ENCODE data around the gene MPHOSPH10.

The MPHOSPH10 gene

DNA sequence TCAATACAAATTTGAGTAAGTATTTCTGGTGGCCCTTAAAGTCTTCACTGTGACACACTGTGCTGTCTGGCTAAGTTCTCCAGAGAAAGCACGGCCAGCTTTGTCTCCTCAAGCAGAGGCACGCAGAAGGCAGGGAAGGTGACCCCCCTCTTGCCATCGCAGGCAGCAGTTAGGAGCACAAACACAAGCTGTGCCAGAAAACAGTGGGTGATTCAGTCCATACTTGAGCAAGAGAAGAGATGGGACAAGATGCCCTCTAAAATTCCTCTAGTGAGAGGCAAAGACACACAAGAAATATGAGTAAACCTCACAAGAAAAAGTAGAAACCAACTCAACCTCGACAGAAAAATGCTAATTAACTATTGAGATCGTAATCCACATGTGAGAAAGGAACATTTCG, 10.2 kb upstream of the MPHOSPH10 start:
- Histone ChIP-seq H3K56ac (ENCODE audit: low read length) (no peak overlapping the region), H3K18ac (ENCODE audit: low read length) (no peak overlapping the region), H2BK15ac (replicated peaks; ENCODE audit: low read depth) (no peak overlapping the region), H3K4me3 (ENCODE audit: low read length) (no peak overlapping the region), H2BK5ac (ENCODE audit: low read length) (no peak overlapping the region), H3K27me3 (ENCODE audit: insufficient read depth, low read length, poor library complexity) (no peaks in the 10 kb centered on the region), H3K79me1 (ENCODE audit: low read length) (peaks cover 2% of the 10 kb centered on the region), H3K27ac (ENCODE audit: low read depth, low read length) (no peak overlapping the region), H3K9ac (ENCODE audit: low read length) (no peak overlapping the region), H4K5ac (ENCODE audit: low read length) (no peak overlapping the region), H2BK120ac (ENCODE audit: low read depth, low read length) (no peak overlapping the region), H3K23ac (ENCODE audit: low read length) (no peak overlapping the region), H3K36me3 (ENCODE audit: control insufficient read depth, insufficient read depth, low read length) (no peaks in the 10 kb centered on the region), H4K8ac (ENCODE audit: low read depth, low read length) (no peak overlapping the region), H2AK5ac (ENCODE audit: low read length) (no peak overlapping the region), H3K4me1 (ENCODE audit: control insufficient read depth, low read depth, low read length) (no peaks in the 10 kb centered on the region), H3K4ac (ENCODE audit: low read depth, low read length) (no peak overlapping the region), H3K79me2 (ENCODE audit: control insufficient read depth, insufficient read depth, low read length) (no peaks in the 10 kb centered on the region), H3K4me2 (ENCODE audit: low read length) (no peak overlapping the region)
- no CpG with 5 or more reads among the region's 6 CpGs for WGBS (ENCODE audit: extremely low coverage, insufficient coverage, low lambda C conversion rate)
- DNase-seq, result no peak

DNA sequence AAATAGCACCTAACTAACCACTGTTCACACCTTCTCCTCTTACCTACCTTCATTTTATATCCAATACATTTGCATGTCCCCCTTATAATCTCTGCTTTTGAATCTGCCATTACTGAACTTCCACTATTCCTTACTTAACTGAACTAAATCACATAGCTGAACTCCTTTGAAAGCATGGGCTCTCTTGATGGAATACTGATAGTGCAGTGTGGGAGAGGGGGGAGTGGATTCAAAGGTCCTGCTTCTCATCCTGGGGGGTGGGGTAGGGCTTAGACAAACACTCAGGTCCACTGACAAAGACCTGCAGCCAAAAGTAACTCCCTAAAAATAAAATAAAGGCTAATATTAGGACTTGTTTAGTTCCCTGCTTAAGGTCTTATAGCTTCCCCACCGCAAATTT, 9.0 kb upstream of the MPHOSPH10 start:
- Histone ChIP-seq H3K27me3 (ENCODE audit: insufficient read depth, low read length, poor library complexity) (no peaks in the 10 kb centered on the region), H3K79me2 (ENCODE audit: control insufficient read depth, insufficient read depth, low read length) (no peaks in the 10 kb centered on the region), H4K5ac (ENCODE audit: low read length) (no peak overlapping the region), H3K9ac (ENCODE audit: low read length) (no peak overlapping the region), H3K4me3 (ENCODE audit: low read length) (no peak overlapping the region), H3K4me1 (ENCODE audit: control insufficient read depth, low read depth, low read length) (no peaks in the 10 kb centered on the region), H3K18ac (ENCODE audit: low read length) (no peak overlapping the region), H3K27ac (ENCODE audit: low read depth, low read length) (no peak overlapping the region), H3K79me1 (ENCODE audit: low read length) (peaks cover 2% of the 10 kb centered on the region), H2BK15ac (replicated peaks; ENCODE audit: low read depth) (no peak overlapping the region), H2BK120ac (ENCODE audit: low read depth, low read length) (no peak overlapping the region), H2AK5ac (ENCODE audit: low read length) (no peak overlapping the region), H3K4ac (ENCODE audit: low read depth, low read length) (no peak overlapping the region), H4K8ac (ENCODE audit: low read depth, low read length) (no peak overlapping the region), H3K56ac (ENCODE audit: low read length) (no peak overlapping the region), H2BK5ac (ENCODE audit: low read length) (no peak overlapping the region), H3K23ac (ENCODE audit: low read length) (no peak overlapping the region), H3K4me2 (ENCODE audit: low read length) (no peak overlapping the region), H3K36me3 (ENCODE audit: control insufficient read depth, insufficient read depth, low read length) (no peaks in the 10 kb centered on the region)
- DNase-seq, result no peak
- WGBS (ENCODE audit: extremely low coverage, insufficient coverage, low lambda C conversion rate), result no CpG with 5 or more reads among the region's 1 CpG

DNA sequence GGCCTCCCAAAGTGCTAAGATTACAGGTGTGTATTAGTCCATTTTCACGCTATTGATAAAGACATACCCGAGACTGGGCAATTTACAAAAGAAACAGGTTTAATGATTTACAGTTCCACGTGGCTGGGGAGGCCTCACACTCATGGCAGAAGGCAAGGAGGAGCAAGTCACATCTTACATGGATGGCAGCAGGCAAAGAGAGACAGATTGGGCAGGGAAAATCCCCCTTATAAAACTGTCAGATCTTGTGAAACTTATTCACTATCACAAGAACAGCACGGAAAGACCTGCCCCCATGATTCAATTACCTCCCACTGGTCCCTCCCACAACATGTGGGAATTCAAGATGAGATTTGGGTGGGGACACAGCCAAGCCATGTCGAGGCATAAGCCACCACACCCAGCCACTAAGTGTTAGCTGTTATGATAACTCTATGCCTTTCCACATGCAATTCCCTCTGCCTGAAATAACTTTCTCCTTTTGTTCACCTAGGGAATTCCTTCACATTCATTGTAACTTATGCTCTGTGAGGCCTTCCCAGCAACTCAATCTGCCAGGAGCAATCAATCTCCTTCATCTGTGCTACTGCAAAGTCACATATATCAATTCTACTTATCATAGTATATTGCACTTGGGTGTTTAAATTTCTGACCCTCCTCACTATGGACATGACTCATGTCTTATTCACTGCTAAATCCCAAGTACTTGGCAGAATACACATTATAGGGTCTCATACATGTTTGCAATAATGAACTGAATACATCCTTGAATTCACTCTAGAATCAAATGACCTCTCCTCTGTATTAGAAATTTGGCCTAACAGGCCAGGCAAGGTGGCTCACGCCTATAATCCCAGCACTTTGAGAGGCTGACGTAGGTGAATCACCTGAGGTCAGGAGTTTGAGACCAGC, 7.8 kb upstream of the MPHOSPH10 start:
- no peak overlapping the region for H4K8ac ChIP-seq (ENCODE audit: low read depth, low read length)
- H3K23ac ChIP-seq (ENCODE audit: low read length), result no peak overlapping the region
- no peak overlapping the region for H3K4me3 ChIP-seq (ENCODE audit: low read length)
- H3K56ac ChIP-seq (ENCODE audit: low read length), result no peak overlapping the region
- H3K79me1 ChIP-seq (ENCODE audit: low read length), result peaks cover 2% of the 10 kb centered on the region
- no peak overlapping the region for H3K9ac ChIP-seq (ENCODE audit: low read length)
- H2BK15ac ChIP-seq (replicated peaks; ENCODE audit: low read depth), result no peak overlapping the region
- WGBS (ENCODE audit: extremely low coverage, insufficient coverage, low lambda C conversion rate), result no CpG with 5 or more reads among the region's 7 CpGs
- H3K4ac ChIP-seq (ENCODE audit: low read depth, low read length), result no peak overlapping the region
- H4K5ac ChIP-seq (ENCODE audit: low read length), result no peak overlapping the region
- no peak for DNase-seq
- H3K27ac ChIP-seq (ENCODE audit: low read depth, low read length), result no peak overlapping the region
- H3K18ac ChIP-seq (ENCODE audit: low read length), result no peak overlapping the region
- no peak overlapping the region for H2AK5ac ChIP-seq (ENCODE audit: low read length)
- H3K27me3 ChIP-seq (ENCODE audit: insufficient read depth, low read length, poor library complexity), result no peaks in the 10 kb centered on the region
- no peak overlapping the region for H2BK5ac ChIP-seq (ENCODE audit: low read length)
- no peak overlapping the region for H2BK120ac ChIP-seq (ENCODE audit: low read depth, low read length)
- H3K79me2 ChIP-seq (ENCODE audit: control insufficient read depth, insufficient read depth, low read length), result no peaks in the 10 kb centered on the region
- H3K4me1 ChIP-seq (ENCODE audit: control insufficient read depth, low read depth, low read length), result no peaks in the 10 kb centered on the region
- no peak overlapping the region for H3K4me2 ChIP-seq (ENCODE audit: low read length)
- no peaks in the 10 kb centered on the region for H3K36me3 ChIP-seq (ENCODE audit: control insufficient read depth, insufficient read depth, low read length)

DNA sequence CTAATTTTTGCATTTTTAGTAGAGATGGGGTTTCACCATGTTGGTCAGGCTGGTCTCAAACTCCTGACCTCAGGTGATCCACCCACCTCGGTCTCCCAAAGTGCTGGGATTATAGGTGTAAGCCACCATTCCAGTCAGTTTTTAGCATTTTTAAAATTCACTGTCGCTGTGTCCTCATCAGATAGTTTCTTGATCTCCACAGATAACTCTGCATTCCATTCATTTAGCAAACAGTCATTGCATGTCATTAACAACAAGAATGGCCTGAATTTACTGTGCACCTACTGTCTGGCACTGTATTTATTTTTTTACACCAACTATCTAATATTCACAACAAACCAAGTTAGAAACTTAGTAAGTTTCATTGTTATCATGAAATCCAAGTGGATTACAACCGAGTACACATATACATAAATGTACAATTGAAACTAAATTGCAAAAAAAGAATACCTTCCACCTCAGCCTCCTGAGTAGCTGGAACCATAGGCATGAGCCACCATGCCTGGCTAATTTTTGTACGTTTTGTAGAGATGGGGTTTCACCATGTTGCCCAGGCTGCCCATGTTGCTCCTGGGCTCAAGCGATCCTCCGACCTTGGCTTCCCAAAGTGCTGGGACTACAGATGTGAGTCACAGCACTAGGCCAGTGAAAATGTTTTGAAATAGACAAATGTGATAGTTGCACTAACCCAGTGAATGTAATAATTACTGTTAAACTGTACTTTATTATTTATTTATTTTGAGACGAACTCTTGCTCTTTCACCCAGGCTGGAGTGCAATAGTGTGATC, 4.7 kb upstream of the MPHOSPH10 start:
- no peak overlapping the region for H2AK5ac ChIP-seq (ENCODE audit: low read length)
- no peak for DNase-seq
- H3K27ac ChIP-seq (ENCODE audit: low read depth, low read length), result no peak overlapping the region
- no peak overlapping the region for H3K4me2 ChIP-seq (ENCODE audit: low read length)
- no peaks in the 10 kb centered on the region for H3K4me1 ChIP-seq (ENCODE audit: control insufficient read depth, low read depth, low read length)
- no peaks in the 10 kb centered on the region for H3K27me3 ChIP-seq (ENCODE audit: insufficient read depth, low read length, poor library complexity)
- H3K79me1 ChIP-seq (ENCODE audit: low read length), result no peaks in the 10 kb centered on the region
- H2BK5ac ChIP-seq (ENCODE audit: low read length), result no peak overlapping the region
- no peak overlapping the region for H2BK15ac ChIP-seq (replicated peaks; ENCODE audit: low read depth)
- H3K79me2 ChIP-seq (ENCODE audit: control insufficient read depth, insufficient read depth, low read length), result peaks cover 4% of the 10 kb centered on the region
- H3K36me3 ChIP-seq (ENCODE audit: control insufficient read depth, insufficient read depth, low read length), result no peaks in the 10 kb centered on the region
- H3K18ac ChIP-seq (ENCODE audit: low read length), result no peak overlapping the region
- no peak overlapping the region for H3K9ac ChIP-seq (ENCODE audit: low read length)
- no peak overlapping the region for H4K5ac ChIP-seq (ENCODE audit: low read length)
- no peak overlapping the region for H3K4me3 ChIP-seq (ENCODE audit: low read length)
- no peak overlapping the region for H4K8ac ChIP-seq (ENCODE audit: low read depth, low read length)
- no peak overlapping the region for H3K4ac ChIP-seq (ENCODE audit: low read depth, low read length)
- WGBS (ENCODE audit: extremely low coverage, insufficient coverage, low lambda C conversion rate), result no CpG with 5 or more reads among the region's 7 CpGs
- no peak overlapping the region for H3K23ac ChIP-seq (ENCODE audit: low read length)
- no peak overlapping the region for H3K56ac ChIP-seq (ENCODE audit: low read length)
- no peak overlapping the region for H2BK120ac ChIP-seq (ENCODE audit: low read depth, low read length)

DNA sequence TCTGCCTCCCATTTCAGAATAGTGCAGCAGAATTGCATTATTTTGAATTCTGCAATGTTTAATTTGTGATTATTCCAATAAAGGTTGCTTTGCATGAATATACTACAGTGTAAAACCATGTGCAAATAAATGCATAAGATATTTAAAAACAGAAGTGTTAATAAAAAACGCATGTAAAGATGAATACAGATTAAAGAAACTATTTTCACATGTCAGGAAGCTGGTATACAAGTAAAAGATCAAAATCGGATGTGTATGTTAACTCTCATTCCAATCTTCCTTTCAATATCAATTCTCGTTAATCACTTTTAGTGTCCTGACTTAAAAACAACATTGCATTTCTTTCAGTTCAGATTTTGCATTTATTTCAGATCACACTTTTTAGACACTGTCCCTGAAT, 3.5 kb upstream of the MPHOSPH10 start:
- H3K36me3 ChIP-seq (ENCODE audit: control insufficient read depth, insufficient read depth, low read length), result no peaks in the 10 kb centered on the region
- no peak overlapping the region for H4K5ac ChIP-seq (ENCODE audit: low read length)
- no peak overlapping the region for H3K4me3 ChIP-seq (ENCODE audit: low read length)
- H3K4me2 ChIP-seq (ENCODE audit: low read length), result no peak overlapping the region
- H3K27me3 ChIP-seq (ENCODE audit: insufficient read depth, low read length, poor library complexity), result no peaks in the 10 kb centered on the region
- H3K23ac ChIP-seq (ENCODE audit: low read length), result no peak overlapping the region
- H2BK5ac ChIP-seq (ENCODE audit: low read length), result no peak overlapping the region
- H4K8ac ChIP-seq (ENCODE audit: low read depth, low read length), result no peak overlapping the region
- H3K79me1 ChIP-seq (ENCODE audit: low read length), result peaks cover 1% of the 10 kb centered on the region
- no peak overlapping the region for H3K56ac ChIP-seq (ENCODE audit: low read length)
- H2BK15ac ChIP-seq (replicated peaks; ENCODE audit: low read depth), result no peak overlapping the region
- peaks cover 16% of the 10 kb centered on the region for H3K79me2 ChIP-seq (ENCODE audit: control insufficient read depth, insufficient read depth, low read length)
- no peak overlapping the region for H2BK120ac ChIP-seq (ENCODE audit: low read depth, low read length)
- no peak overlapping the region for H3K27ac ChIP-seq (ENCODE audit: low read depth, low read length)
- H3K18ac ChIP-seq (ENCODE audit: low read length), result no peak overlapping the region
- WGBS (ENCODE audit: extremely low coverage, insufficient coverage, low lambda C conversion rate), result 100% methylated on average over 1 of the region's 3 CpGs
- no peak for DNase-seq
- no peak overlapping the region for H3K4ac ChIP-seq (ENCODE audit: low read depth, low read length)
- H3K4me1 ChIP-seq (ENCODE audit: control insufficient read depth, low read depth, low read length), result no peaks in the 10 kb centered on the region
- H3K9ac ChIP-seq (ENCODE audit: low read length), result no peak overlapping the region
- no peak overlapping the region for H2AK5ac ChIP-seq (ENCODE audit: low read length)

Data from mesendoderm (in vitro differentiated cells).